GM12891 (cell line): ENCODE data around the gene MYH9.

Experiments
- POLR2A ChIP-seq: IDR thresholded peaks from 2 replicates; pipeline ENCODE4 v1.6.1; 2011; ENCODE audit warnings: low read depth, low read length, control low read depth
- POLR2AphosphoS5 ChIP-seq: IDR thresholded peaks from 2 replicates; pipeline ENCODE4 v1.6.1; 2011; ENCODE audit warnings: low read depth, low read length, control low read depth
- TAF1 ChIP-seq: IDR thresholded peaks from 2 replicates; pipeline ENCODE4 v1.6.1; 2011; ENCODE audit warnings: low read depth, low read length, control low read depth

DNA sequence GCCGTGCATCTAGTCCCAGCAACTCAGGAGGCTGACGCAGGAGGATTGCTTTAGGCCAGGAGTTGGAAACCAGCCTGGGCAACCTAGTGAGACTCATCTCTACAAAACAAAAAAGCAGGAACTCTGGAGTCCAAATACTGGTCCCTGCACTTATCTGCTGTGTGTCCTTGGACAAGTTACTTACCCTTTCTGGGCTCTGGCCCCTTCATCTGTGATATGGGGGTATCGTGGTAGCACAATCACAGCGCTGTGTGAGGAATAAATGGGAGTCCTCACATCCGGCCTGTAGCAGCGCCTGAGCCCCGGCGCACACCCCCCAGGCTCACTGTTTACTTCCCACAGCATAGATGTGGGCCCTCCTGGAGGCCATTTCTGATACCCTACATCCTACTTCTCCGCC lies 44.2 kb upstream of the MYH9 start:
- TF ChIP-seq POLR2AphosphoS5 (no peak), POLR2A (no peak), TAF1 (no peak)
